ENCODE results near the gene RADIL. TPM values are rescaled to one million over a fixed set of nuclear protein-coding genes. Genes with fewer than 3 reads are reported as not detected.

The RADIL gene
- total RNA-seq, 1 experiment from 2014 or later, result not detected

DNA sequence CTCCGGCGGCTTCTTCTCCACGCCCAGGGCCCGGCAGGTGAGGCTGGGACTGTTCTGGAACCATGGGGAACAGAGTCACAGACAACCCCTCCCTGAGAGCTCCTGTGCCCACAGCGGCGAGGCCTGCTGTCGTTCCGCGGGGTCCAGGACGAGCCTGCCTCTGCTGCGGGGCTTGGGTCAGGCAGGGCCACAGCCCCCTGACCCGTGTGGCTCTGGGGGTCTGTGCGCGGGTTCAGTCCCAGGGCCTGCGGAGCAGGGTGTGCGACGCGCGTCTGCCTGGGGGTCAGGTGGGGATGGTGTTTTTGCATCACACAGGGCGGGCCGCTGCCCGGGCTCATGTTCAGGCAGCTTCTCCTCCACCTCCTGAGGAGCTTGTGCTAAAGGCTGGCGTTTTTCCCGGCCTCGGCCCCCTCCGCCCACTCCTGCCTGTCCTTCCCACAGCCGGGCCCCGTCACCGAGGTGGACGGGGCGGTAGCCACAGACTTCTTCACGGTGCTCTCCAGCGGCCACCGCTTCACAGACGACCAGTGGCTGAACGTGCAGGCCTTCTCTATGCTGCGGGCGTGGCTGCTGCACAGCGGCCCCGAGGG is 99.7 kb downstream of the RADIL start:
- Mint-ChIP-seq H3K9me3 (ENCODE audit: unreplicated experiment) (no peaks in the 10 kb centered on the region), H3K27ac (ENCODE audit: unreplicated experiment) (no peak overlapping the region), H3K27me3 (ENCODE audit: insufficient read depth, unreplicated experiment) (no peaks in the 10 kb centered on the region), H3K4me3 (ENCODE audit: unreplicated experiment) (no peak overlapping the region), H3K36me3 (ENCODE audit: insufficient read depth, unreplicated experiment) (peaks cover 23% of the 10 kb centered on the region), H3K4me1 (ENCODE audit: low read depth, unreplicated experiment) (no peaks in the 10 kb centered on the region)
- peaks cover 1% of the 10 kb centered on the region; the same call in 1 of the 2 replicates for H3K36me3 ChIP-seq (ENCODE audit: control insufficient read depth, insufficient read depth, low read length)
- BruUV-seq (replicated peaks), result no TSS peak
- ChIA-PET POLR2A (interaction anchor here (1.0 kb wide), 1 partner anchor 9 kb away, joined by 3 read pairs; the partner anchor contains the start of gene AP5Z1), CTCF (no interaction called here)
- no peaks in the 10 kb centered on the region for H3K4me1 ChIP-seq
- no peak overlapping the region for H3K4me3 ChIP-seq (ENCODE audit: low read depth, low read length)
- TF ChIP-seq, protein P1, sequence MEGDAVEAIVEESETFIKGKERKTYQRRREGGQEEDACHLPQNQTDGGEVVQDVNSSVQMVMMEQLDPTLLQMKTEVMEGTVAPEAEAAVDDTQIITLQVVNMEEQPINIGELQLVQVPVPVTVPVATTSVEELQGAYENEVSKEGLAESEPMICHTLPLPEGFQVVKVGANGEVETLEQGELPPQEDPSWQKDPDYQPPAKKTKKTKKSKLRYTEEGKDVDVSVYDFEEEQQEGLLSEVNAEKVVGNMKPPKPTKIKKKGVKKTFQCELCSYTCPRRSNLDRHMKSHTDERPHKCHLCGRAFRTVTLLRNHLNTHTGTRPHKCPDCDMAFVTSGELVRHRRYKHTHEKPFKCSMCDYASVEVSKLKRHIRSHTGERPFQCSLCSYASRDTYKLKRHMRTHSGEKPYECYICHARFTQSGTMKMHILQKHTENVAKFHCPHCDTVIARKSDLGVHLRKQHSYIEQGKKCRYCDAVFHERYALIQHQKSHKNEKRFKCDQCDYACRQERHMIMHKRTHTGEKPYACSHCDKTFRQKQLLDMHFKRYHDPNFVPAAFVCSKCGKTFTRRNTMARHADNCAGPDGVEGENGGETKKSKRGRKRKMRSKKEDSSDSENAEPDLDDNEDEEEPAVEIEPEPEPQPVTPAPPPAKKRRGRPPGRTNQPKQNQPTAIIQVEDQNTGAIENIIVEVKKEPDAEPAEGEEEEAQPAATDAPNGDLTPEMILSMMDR (IDR thresholded peaks at IDR 0.05; ENCODE audit: insufficient read depth in 1 of 2, low read depth in 1 of 2, low read length in 1 of 2, severe bottlenecking in 1 of 2, unreplicated experiment in 1 of 2), result no peak
- no peaks in the 10 kb centered on the region for H3K27me3 ChIP-seq (replicated peaks; ENCODE audit: control insufficient read depth, insufficient read depth, low read length)
- DNase-seq, result no peak
- intact Hi-C loops (cut with micrococcal nuclease; ENCODE audit: unreplicated experiment), result no loop called here
- H3K9me3 ChIP-seq, result no peaks in the 10 kb centered on the region

DNA sequence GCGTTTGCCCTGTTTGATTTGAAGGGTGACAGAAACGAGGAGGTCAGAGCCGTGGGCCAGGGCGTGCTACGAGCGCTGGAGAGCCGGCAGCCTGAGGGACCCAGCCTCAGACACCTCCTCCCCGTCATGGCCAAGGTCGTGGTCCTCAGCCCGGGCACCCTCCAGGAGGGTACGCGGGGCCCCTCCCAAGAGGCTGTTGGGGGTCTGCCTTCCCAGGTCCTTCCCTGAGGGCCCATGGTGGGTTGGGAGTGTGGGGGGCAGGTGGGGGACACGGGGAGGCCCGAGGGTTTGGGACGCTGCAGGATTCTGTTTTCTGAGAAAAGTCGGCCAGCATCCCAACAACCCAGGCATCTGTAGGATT is 100.2 kb downstream of the RADIL start:
- no peaks in the 10 kb centered on the region for H3K4me1 ChIP-seq
- DNase-seq, result no peak
- Mint-ChIP-seq H3K4me3 (ENCODE audit: unreplicated experiment) (no peak overlapping the region), H3K4me1 (ENCODE audit: low read depth, unreplicated experiment) (no peaks in the 10 kb centered on the region), H3K36me3 (ENCODE audit: insufficient read depth, unreplicated experiment) (peaks cover 23% of the 10 kb centered on the region), H3K9me3 (ENCODE audit: unreplicated experiment) (no peaks in the 10 kb centered on the region), H3K27ac (ENCODE audit: unreplicated experiment) (no peak overlapping the region), H3K27me3 (ENCODE audit: insufficient read depth, unreplicated experiment) (no peaks in the 10 kb centered on the region)
- no peaks in the 10 kb centered on the region for H3K9me3 ChIP-seq
- H3K36me3 ChIP-seq (ENCODE audit: control insufficient read depth, insufficient read depth, low read length), result peaks cover 1% of the 10 kb centered on the region; the same call in 1 of the 2 replicates
- no TSS peak for BruUV-seq (replicated peaks)
- ChIA-PET CTCF (no interaction called here), POLR2A (interaction anchor here (1.0 kb wide), 1 partner anchor 8 kb away, joined by 3 read pairs; the partner anchor contains the start of gene AP5Z1)
- TF ChIP-seq, protein P1 (IDR thresholded peaks at IDR 0.05; ENCODE audit: insufficient read depth in 1 of 2, low read depth in 1 of 2, low read length in 1 of 2, severe bottlenecking in 1 of 2, unreplicated experiment in 1 of 2), result no peak
- intact Hi-C loops (cut with micrococcal nuclease; ENCODE audit: unreplicated experiment), result no loop called here
- no peaks in the 10 kb centered on the region for H3K27me3 ChIP-seq (replicated peaks; ENCODE audit: control insufficient read depth, insufficient read depth, low read length)
- H3K4me3 ChIP-seq (ENCODE audit: low read depth, low read length), result no peak overlapping the region

- intact Hi-C loops (cut with micrococcal nuclease; ENCODE audit: unreplicated experiment), result no loop called here
- Histone ChIP-seq H3K9me3 (no peaks in the 10 kb centered on the region), H3K4me3 (ENCODE audit: low read depth, low read length) (no peak overlapping the region), H3K36me3 (ENCODE audit: control insufficient read depth, insufficient read depth, low read length) (peaks cover 1% of the 10 kb centered on the region; the same call in 1 of the 2 replicates), H3K27me3 (replicated peaks; ENCODE audit: control insufficient read depth, insufficient read depth, low read length) (no peaks in the 10 kb centered on the region), H3K4me1 (no peaks in the 10 kb centered on the region)
- Mint-ChIP-seq H3K36me3 (ENCODE audit: insufficient read depth, unreplicated experiment) (peaks cover 23% of the 10 kb centered on the region), H3K9me3 (ENCODE audit: unreplicated experiment) (no peaks in the 10 kb centered on the region), H3K4me1 (ENCODE audit: low read depth, unreplicated experiment) (no peaks in the 10 kb centered on the region), H3K27me3 (ENCODE audit: insufficient read depth, unreplicated experiment) (no peaks in the 10 kb centered on the region), H3K27ac (ENCODE audit: unreplicated experiment) (no peak overlapping the region), H3K4me3 (ENCODE audit: unreplicated experiment) (no peak overlapping the region)
- ChIA-PET POLR2A (interaction anchor here (0.5 kb wide), 1 partner anchor 358 kb away, joined by 3 read pairs; no protein-coding TSS in a partner anchor), CTCF (interaction anchor here (0.8 kb wide), 1 partner anchor 15 kb away, joined by 3 read pairs; no protein-coding TSS in a partner anchor)
- BruUV-seq (replicated peaks), result no TSS peak
- TF ChIP-seq, protein P1 (IDR thresholded peaks at IDR 0.05; ENCODE audit: insufficient read depth in 1 of 2, low read depth in 1 of 2, low read length in 1 of 2, severe bottlenecking in 1 of 2, unreplicated experiment in 1 of 2), result no peak
- no peak for DNase-seq
Observed at GRCh38 chr7:4782333-4783291, 100.9 kb downstream of the RADIL start.

Measured in Caco-2 (cell line).